ENCODE results near the gene CSNK1E. TPM values are rescaled to one million over a fixed set of nuclear protein-coding genes. Genes with fewer than 3 reads are reported as not detected.

The CSNK1E gene
- total RNA-seq, 1 donor from 2014 or later, result 208 TPM

DNA sequence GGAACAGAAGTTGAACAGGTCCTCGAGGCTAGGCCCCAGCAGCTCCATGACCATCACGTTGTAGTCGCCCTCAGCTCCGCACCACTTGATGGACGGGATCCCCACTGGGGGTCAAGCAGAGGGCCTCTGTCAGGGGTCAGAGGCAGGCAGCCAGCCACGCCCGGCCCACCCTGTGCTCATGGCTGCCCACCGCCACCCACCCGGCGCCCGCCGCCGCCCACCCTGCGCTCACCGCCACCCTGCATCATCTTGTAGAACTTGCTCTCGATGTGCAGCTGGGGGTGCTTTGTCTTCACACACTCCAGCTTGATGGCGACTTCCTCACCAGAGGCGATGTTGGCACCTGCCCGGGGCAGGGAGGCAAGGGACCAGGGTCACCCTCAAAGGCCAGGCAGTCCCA lies 14.3 kb downstream of the CSNK1E start:
- DNase-seq (ENCODE audit: low read depth), result no peak
- TF ChIP-seq, protein P1, sequence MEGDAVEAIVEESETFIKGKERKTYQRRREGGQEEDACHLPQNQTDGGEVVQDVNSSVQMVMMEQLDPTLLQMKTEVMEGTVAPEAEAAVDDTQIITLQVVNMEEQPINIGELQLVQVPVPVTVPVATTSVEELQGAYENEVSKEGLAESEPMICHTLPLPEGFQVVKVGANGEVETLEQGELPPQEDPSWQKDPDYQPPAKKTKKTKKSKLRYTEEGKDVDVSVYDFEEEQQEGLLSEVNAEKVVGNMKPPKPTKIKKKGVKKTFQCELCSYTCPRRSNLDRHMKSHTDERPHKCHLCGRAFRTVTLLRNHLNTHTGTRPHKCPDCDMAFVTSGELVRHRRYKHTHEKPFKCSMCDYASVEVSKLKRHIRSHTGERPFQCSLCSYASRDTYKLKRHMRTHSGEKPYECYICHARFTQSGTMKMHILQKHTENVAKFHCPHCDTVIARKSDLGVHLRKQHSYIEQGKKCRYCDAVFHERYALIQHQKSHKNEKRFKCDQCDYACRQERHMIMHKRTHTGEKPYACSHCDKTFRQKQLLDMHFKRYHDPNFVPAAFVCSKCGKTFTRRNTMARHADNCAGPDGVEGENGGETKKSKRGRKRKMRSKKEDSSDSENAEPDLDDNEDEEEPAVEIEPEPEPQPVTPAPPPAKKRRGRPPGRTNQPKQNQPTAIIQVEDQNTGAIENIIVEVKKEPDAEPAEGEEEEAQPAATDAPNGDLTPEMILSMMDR (IDR thresholded peaks at IDR 0.05; ENCODE audit: insufficient read depth, low read length, poor library complexity, severe bottlenecking), result no peak
- peaks cover 11% of the 10 kb centered on the region for H3K36me3 ChIP-seq (ENCODE audit: control insufficient read depth, insufficient read depth, low read length)
- no peak overlapping the region for H3K4me3 ChIP-seq (ENCODE audit: low read depth, low read length)
- no peaks in the 10 kb centered on the region for H3K27me3 ChIP-seq (ENCODE audit: control insufficient read depth, insufficient read depth, low read length)

DNA sequence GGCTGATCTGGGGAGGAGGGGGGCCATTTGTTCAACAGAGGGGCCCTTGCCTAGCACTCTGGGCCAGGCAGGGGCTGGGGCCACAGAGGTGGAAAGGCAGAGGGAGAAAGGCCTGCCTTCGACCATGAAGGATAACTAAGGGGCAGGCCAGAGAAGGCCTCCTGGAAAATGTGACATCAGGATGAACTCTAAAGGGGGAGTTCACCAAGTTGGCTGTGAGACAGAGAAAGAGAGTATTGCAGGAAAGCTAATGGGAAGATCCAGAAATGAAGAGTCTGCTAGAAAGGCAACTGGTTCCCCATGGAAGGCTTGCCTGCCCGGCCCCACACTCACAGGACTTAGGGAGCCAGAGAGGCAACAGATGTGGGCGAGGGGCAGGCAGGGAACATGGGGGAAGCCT lies 16.3 kb downstream of the CSNK1E start:
- Histone ChIP-seq H3K27me3 (ENCODE audit: control insufficient read depth, insufficient read depth, low read length) (no peaks in the 10 kb centered on the region), H3K36me3 (ENCODE audit: control insufficient read depth, insufficient read depth, low read length) (peaks cover 17% of the 10 kb centered on the region), H3K4me3 (ENCODE audit: low read depth, low read length) (no peak overlapping the region)
- TF ChIP-seq, protein P1 (IDR thresholded peaks at IDR 0.05; ENCODE audit: insufficient read depth, low read length, poor library complexity, severe bottlenecking), result no peak
- DNase-seq (ENCODE audit: low read depth), result no peak

DNA sequence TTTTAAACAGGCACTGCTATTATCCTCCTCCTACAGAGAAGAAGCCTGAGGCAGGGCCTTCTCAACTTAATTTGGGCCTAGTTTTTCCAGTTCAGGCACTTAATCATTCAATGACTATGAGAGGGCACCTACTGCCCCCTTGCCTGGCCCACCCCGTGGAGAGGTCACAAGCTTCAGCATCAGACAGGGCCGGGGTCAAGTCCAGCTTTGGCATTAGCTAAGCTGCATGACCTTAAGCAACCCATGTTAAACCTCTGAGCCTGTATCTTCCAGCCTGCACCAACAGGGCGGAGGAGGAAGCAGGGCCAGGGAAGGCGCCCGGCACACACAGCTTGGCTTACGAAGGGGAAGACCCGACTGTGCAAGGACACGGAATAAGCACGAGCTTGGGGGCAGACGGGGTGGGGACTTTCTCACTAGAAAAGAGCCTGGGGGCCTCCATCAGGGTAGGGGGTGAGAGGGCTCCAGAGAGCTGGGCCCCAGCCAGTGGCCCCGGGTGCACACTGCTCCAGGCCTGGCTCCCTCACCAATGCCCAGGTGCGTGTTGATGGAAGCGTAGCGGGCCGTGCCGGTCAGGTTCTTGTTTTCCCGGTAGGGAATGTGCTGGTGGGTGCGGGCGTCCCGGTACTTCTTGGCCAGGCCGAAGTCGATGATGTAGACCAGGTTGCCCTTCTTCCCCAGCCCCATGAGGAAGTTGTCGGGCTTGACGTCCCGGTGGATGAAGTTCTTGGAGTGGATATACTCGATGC lies 16.9 kb downstream of the CSNK1E start:
- H3K4me3 ChIP-seq (ENCODE audit: low read depth, low read length), result no peak overlapping the region
- no peak for DNase-seq (ENCODE audit: low read depth)
- TF ChIP-seq, protein P1 (IDR thresholded peaks at IDR 0.05; ENCODE audit: insufficient read depth, low read length, poor library complexity, severe bottlenecking), result no peak
- peaks cover 18% of the 10 kb centered on the region for H3K36me3 ChIP-seq (ENCODE audit: control insufficient read depth, insufficient read depth, low read length)
- H3K27me3 ChIP-seq (ENCODE audit: control insufficient read depth, insufficient read depth, low read length), result no peaks in the 10 kb centered on the region

DNA sequence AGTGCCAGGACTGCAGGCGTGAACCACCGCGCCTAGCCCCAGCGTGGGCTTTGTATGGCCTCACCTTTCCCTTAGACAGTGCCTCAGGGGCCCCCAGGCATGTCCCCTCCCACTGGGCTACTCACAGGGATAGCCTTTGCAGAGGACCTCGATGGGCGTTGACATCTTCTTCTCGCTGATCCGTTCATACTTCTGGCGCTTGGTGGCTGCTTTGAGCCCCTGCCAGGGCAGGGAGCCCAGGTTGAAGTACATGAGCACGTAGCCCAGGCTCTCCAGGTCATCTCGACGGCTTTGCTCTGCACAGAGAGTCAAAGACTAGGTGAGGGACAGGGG lies 17.5 kb downstream of the CSNK1E start:
- Histone ChIP-seq H3K36me3 (ENCODE audit: control insufficient read depth, insufficient read depth, low read length) (peaks cover 18% of the 10 kb centered on the region), H3K27me3 (ENCODE audit: control insufficient read depth, insufficient read depth, low read length) (no peaks in the 10 kb centered on the region), H3K4me3 (ENCODE audit: low read depth, low read length) (no peak overlapping the region)
- DNase-seq (ENCODE audit: low read depth), result no peak
- TF ChIP-seq, protein P1 (IDR thresholded peaks at IDR 0.05; ENCODE audit: insufficient read depth, low read length, poor library complexity, severe bottlenecking), result no peak

DNA sequence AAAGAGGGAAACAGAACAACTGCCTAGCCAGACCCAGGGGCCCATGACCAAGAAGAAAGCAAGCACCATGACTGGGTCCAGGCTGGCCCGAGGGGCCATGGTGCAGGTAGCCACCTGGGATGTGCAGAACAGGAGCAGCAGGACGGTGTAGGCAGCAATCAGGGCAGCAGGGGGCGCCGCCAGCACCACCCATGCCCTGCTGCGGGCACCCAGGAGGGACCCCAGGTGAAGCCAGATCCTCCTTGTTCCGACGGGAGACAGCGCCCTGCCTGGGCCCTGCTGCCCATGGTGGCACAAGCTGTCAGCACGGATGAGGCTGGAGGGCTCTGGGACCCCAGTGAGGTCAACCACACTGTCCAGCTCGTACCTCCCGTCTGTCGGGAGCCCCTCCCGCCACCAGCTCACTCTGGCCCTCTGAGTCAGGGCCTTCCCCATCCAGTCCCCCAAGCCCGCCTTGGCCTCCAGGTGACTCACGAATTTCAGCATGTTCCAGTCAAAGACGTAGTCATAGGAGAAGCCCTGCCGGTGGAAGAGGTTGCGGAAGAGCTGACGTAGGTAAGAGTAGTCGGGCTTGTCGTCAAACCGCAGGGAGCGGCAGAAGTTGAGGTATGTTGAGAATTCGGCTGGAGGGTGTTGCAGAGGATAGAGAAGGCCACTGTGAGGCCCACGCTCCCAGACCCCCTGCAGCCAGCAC lies 18.8 kb downstream of the CSNK1E start:
- TF ChIP-seq, protein P1 (IDR thresholded peaks at IDR 0.05; ENCODE audit: insufficient read depth, low read length, poor library complexity, severe bottlenecking), result peak; percentile 67
- Histone ChIP-seq H3K27me3 (ENCODE audit: control insufficient read depth, insufficient read depth, low read length) (no peaks in the 10 kb centered on the region), H3K4me3 (ENCODE audit: low read depth, low read length) (no peak overlapping the region), H3K36me3 (ENCODE audit: control insufficient read depth, insufficient read depth, low read length) (peaks cover 16% of the 10 kb centered on the region)
- DNase-seq (ENCODE audit: low read depth), result peak; percentile 96

Data from kidney epithelial cell (primary cell).